A673 (cell line): ENCODE measurements around the gene NXPH2. TPM values are rescaled to one million over a fixed set of nuclear protein-coding genes. Genes with fewer than 3 reads are reported as not detected.
"Not testable (repeated sequence)": the region's sequence is repeated elsewhere in the genome, so short reads cannot be mapped to it uniquely, and the experiment has no call there.

Experiments used
- BruUV-seq: library from RNA; stranded (reverse); fragments of 400-500 nt; replicated peaks from 2 replicates; lab custom pipeline; 2021; lab: Mats Ljungman, UMichigan
- CTCF ChIA-PET: fragments of 300-600 bp; sonication (Branson Sonifier 250); formaldehyde crosslinking; loops from one replicate; lab custom pipeline; 2022; ENCODE audit warnings: antibody characterized with exemption; lab: Charles Lee
- POLR2A ChIA-PET: fragments of 300-600 bp; sonication (Branson Sonifier 250); formaldehyde crosslinking; loops from one replicate; lab custom pipeline; 2022; ENCODE audit warnings: antibody characterized with exemption; ENCODE audit not compliant: low non-redundant PET; lab: Charles Lee
- DNase-seq: peaks from one replicate; pipeline ENCODE4 v3.0.0-alpha.2; 2015; ENCODE audit warnings: low spot score
- H3K27ac ChIP-seq: fragments of 200-600 bp; sonication (generic); 2 replicates; pipeline ENCODE4 v1.5.1; 2016; ENCODE audit warnings: mixed run types, low read depth, mild to moderate bottlenecking, mixed read lengths, antibody characterized with exemption, low read length; ENCODE audit not compliant: poor library complexity, severe bottlenecking
- H3K27me3 ChIP-seq: fragments of 200-600 bp; sonication (generic); replicated peaks from 2 replicates; pipeline ENCODE4 v1.6.1; 2017; ENCODE audit warnings: mixed run types, low read depth, mild to moderate bottlenecking, mixed read lengths, antibody characterized with exemption, low read length; ENCODE audit not compliant: insufficient read depth, poor library complexity
- H3K36me3 ChIP-seq: fragments of 200-600 bp; sonication (generic); 2 replicates; pipeline ENCODE4 v1.6.1; 2016; ENCODE audit warnings: mixed run types, mild to moderate bottlenecking, mixed read lengths, antibody characterized with exemption, low read length; ENCODE audit not compliant: insufficient read depth, poor library complexity, severe bottlenecking
- H3K4me1 ChIP-seq: fragments of 200-600 bp; sonication (generic); 2 replicates; pipeline ENCODE4 v1.6.1; 2017; ENCODE audit warnings: mixed run types, mild to moderate bottlenecking, mixed read lengths, antibody characterized with exemption, low read length; ENCODE audit not compliant: insufficient read depth, poor library complexity, severe bottlenecking
- H3K4me3 ChIP-seq: fragments of 200-600 bp; sonication (generic); 2 replicates; pipeline ENCODE4 v1.5.1; 2016; ENCODE audit warnings: low read depth, mixed run types, mild to moderate bottlenecking, mixed read lengths, low read length; ENCODE audit not compliant: poor library complexity, severe bottlenecking
- H3K9me3 ChIP-seq: fragments of 200-600 bp; sonication (generic); 2 replicates; pipeline ENCODE4 v1.6.1; 2016; ENCODE audit warnings: mixed run types, low read depth, mild to moderate bottlenecking, mixed read lengths, antibody characterized with exemption, low read length; ENCODE audit not compliant: poor library complexity, severe bottlenecking
- EZH2 ChIP-seq: fragments of 200-600 bp; sonication (generic); IDR thresholded peaks from 2 replicates; pipeline ENCODE4 v1.6.1; 2017; ENCODE audit warnings: borderline replicate concordance, low read depth, mild to moderate bottlenecking, mixed read lengths, antibody characterized with exemption, low read length; ENCODE audit not compliant: poor library complexity, severe bottlenecking
- intact Hi-C: fragments of 100-400 bp; cut with micrococcal nuclease; formaldehyde crosslinking; loops from one replicate; pipeline ENCODE4 v1.10.0; 2022; ENCODE audit not compliant: unreplicated experiment
- total RNA-seq: library from RNA; stranded (reverse); gene quantifications from 2 replicates; pipeline ENCODE4 v1.2.3, GENCODE V29; 2021
- TF ChIP-seq, protein P1 (sequence below): fragments of 300-800, 200-600 bp; sonication (generic); conservative IDR thresholded peaks from 2 replicates; pipeline ENCODE4 v1.5.1; 2017; ENCODE audit warnings: low read depth, mild to moderate bottlenecking, antibody characterized with exemption, low read length, moderate library complexity, mixed read lengths

Gene NXPH2
- total RNA-seq, 1 experiment from 2014 or later = 5.4 TPM

GRCh38 chr2:138744713-138745112, 35.5 kb downstream of the NXPH2 start:
- DNase-seq = no peak
- Histone ChIP-seq H3K36me3 (no peaks in the 10 kb centered on the region), H3K27me3 (no peaks in the 10 kb centered on the region), H3K4me1 (no peaks in the 10 kb centered on the region), H3K27ac (no peak overlapping the region), H3K4me3 (no peak overlapping the region), H3K9me3 (no peaks in the 10 kb centered on the region)
- ChIA-PET POLR2A (no interaction called here), CTCF (no interaction called here)
- TF ChIP-seq, protein P1, sequence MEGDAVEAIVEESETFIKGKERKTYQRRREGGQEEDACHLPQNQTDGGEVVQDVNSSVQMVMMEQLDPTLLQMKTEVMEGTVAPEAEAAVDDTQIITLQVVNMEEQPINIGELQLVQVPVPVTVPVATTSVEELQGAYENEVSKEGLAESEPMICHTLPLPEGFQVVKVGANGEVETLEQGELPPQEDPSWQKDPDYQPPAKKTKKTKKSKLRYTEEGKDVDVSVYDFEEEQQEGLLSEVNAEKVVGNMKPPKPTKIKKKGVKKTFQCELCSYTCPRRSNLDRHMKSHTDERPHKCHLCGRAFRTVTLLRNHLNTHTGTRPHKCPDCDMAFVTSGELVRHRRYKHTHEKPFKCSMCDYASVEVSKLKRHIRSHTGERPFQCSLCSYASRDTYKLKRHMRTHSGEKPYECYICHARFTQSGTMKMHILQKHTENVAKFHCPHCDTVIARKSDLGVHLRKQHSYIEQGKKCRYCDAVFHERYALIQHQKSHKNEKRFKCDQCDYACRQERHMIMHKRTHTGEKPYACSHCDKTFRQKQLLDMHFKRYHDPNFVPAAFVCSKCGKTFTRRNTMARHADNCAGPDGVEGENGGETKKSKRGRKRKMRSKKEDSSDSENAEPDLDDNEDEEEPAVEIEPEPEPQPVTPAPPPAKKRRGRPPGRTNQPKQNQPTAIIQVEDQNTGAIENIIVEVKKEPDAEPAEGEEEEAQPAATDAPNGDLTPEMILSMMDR = no peak
- no peak for TF ChIP-seq EZH2
- BruUV-seq = no TSS peak
- intact Hi-C loops = no loop called here

- intact Hi-C loops = no loop called here
- H3K9me3 ChIP-seq = no peaks in the 10 kb centered on the region
- no TSS peak for BruUV-seq
- H3K27ac ChIP-seq = no peak overlapping the region
- no peaks in the 10 kb centered on the region for H3K4me1 ChIP-seq
- no peak for DNase-seq
- no peaks in the 10 kb centered on the region for H3K27me3 ChIP-seq
- CTCF ChIA-PET = no interaction called here
- TF ChIP-seq EZH2 = no peak
- TF ChIP-seq, protein P1 = no peak
- no peaks in the 10 kb centered on the region for H3K36me3 ChIP-seq
- H3K4me3 ChIP-seq = no peak overlapping the region
- POLR2A ChIA-PET = no interaction called here
Measured at GRCh38 chr2:138742441-138743057, 37.6 kb downstream of the NXPH2 start.

GRCh38 chr2:138741851-138742250, 38.3 kb downstream of the NXPH2 start:
- TF ChIP-seq EZH2 = no peak
- TF ChIP-seq, protein P1 = no peak
- Histone ChIP-seq H3K27me3 (no peaks in the 10 kb centered on the region), H3K27ac (no peak overlapping the region), H3K4me3 (no peak overlapping the region), H3K4me1 (no peaks in the 10 kb centered on the region), H3K9me3 (no peaks in the 10 kb centered on the region), H3K36me3 (no peaks in the 10 kb centered on the region)
- POLR2A ChIA-PET = no interaction called here
- CTCF ChIA-PET = no interaction called here
- BruUV-seq = no TSS peak
- DNase-seq = no peak
- intact Hi-C loops = no loop called here

DNA sequence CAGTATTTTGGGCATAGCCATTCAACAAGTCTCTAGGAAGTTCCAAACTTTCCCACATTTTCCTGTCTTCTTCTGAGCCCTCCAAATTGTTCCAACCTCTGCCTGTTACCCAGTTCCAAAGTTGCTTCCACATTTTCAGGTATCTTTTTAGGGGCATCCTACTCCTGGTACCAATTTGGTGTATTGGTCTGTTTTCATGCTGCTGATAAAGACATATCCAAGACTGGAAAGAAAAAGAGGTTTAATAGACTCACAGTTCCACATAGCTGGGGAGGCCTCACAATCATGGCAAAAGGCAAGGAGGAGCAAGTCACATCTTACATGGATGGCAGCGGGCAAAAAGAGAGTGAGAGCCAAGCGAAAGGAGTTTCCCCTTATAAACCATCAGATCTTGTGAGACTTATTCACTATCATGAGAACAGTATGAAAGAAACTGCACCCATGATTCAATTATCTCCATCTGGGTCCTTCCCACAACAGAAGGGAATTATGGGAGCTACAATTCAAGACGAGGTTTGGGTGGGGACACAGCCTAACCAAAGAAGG, 43.1 kb downstream of the NXPH2 start:
- CTCF ChIA-PET, H3K27me3 ChIP-seq, H3K9me3 ChIP-seq, H3K4me3 ChIP-seq, H3K27ac ChIP-seq, BruUV-seq, H3K4me1 ChIP-seq, DNase-seq, POLR2A ChIA-PET, H3K36me3 ChIP-seq, intact Hi-C loops: not testable (repeated sequence)
